Trophoblast cell (in vitro differentiated cells and primary cell): ENCODE measurements around the gene INCA1.

Experiments
- DNase-seq, 2 donors: peaks; one replicate each; pipeline ENCODE4 v3.0.0-alpha.2; 2016
- H2AFZ ChIP-seq: 2 replicates; pipeline ENCODE4 v1.6.1; 2013; ENCODE audit warnings: low read length, moderate library complexity, mild to moderate bottlenecking; ENCODE audit not compliant: insufficient read depth, poor library complexity
- H2AK5ac ChIP-seq: 2 replicates; pipeline ENCODE4 v1.6.1; 2013; ENCODE audit warnings: mild to moderate bottlenecking, low read length
- H2BK120ac ChIP-seq: 2 replicates; pipeline ENCODE4 v1.6.1; 2013; ENCODE audit warnings: low read length, mild to moderate bottlenecking, moderate library complexity; ENCODE audit not compliant: insufficient read depth, poor library complexity
- H2BK12ac ChIP-seq: 2 replicates; pipeline ENCODE4 v1.6.1; 2013; ENCODE audit warnings: mild to moderate bottlenecking, low read length, moderate library complexity
- H2BK5ac ChIP-seq: 2 replicates; pipeline ENCODE4 v1.6.1; 2013; ENCODE audit warnings: low read length, low read depth, moderate library complexity, mild to moderate bottlenecking; ENCODE audit not compliant: poor library complexity
- H3K14ac ChIP-seq: 2 replicates; pipeline ENCODE4 v1.6.1; 2013; ENCODE audit warnings: mild to moderate bottlenecking, low read length
- H3K18ac ChIP-seq: 2 replicates; pipeline ENCODE4 v1.6.1; 2013; ENCODE audit warnings: mild to moderate bottlenecking, low read length
- H3K23ac ChIP-seq: 2 replicates; pipeline ENCODE4 v1.6.1; 2013; ENCODE audit warnings: low read length
- H3K27ac ChIP-seq: 2 replicates; pipeline ENCODE4 v1.5.1; 2013; ENCODE audit warnings: low read depth, mild to moderate bottlenecking, inconsistent platforms, low read length, moderate library complexity
- H3K27me3 ChIP-seq: 2 replicates; pipeline ENCODE4 v1.6.1; 2013; ENCODE audit warnings: inconsistent platforms, mild to moderate bottlenecking, low read length, moderate library complexity; ENCODE audit not compliant: insufficient read depth
- H3K36me3 ChIP-seq, 2 experiments: 1 replicate in 1 of 2; 2 replicates in 1 of 2; pipeline ENCODE4 v1.6.1; 2013; ENCODE audit warnings: low read length in 2 of 2, mild to moderate bottlenecking in 2 of 2, moderate library complexity in 1 of 2; ENCODE audit not compliant: insufficient read depth in 2 of 2, control insufficient read depth in 1 of 2
- H3K4ac ChIP-seq: 2 replicates; pipeline ENCODE4 v1.6.1; 2013; ENCODE audit warnings: low read depth, mild to moderate bottlenecking, low read length, moderate library complexity
- H3K4me1 ChIP-seq, 2 experiments: 1 replicate in 1 of 2; 2 replicates in 1 of 2; pipeline ENCODE4 v1.6.1; 2013; ENCODE audit warnings: low read length in 2 of 2, mild to moderate bottlenecking in 2 of 2, moderate library complexity in 1 of 2; ENCODE audit not compliant: insufficient read depth in 2 of 2, control insufficient read depth in 1 of 2
- H3K4me2 ChIP-seq: 2 replicates; pipeline ENCODE4 v1.6.1; 2013; ENCODE audit warnings: inconsistent platforms, mild to moderate bottlenecking, low read length, moderate library complexity
- H3K4me3 ChIP-seq: 2 replicates; pipeline ENCODE4 v1.5.1; 2013; ENCODE audit warnings: mild to moderate bottlenecking, low read depth, low read length, inconsistent platforms
- H3K79me1 ChIP-seq: one replicate; pipeline ENCODE4 v1.6.1; 2013; ENCODE audit warnings: low read length
- H3K79me2 ChIP-seq: 2 replicates; pipeline ENCODE4 v1.6.1; 2013; ENCODE audit warnings: low read length, mild to moderate bottlenecking; ENCODE audit not compliant: control insufficient read depth, insufficient read depth, poor library complexity
- H3K9ac ChIP-seq: 2 replicates; pipeline ENCODE4 v1.6.1; 2013; ENCODE audit warnings: mild to moderate bottlenecking, low read length
- H3K9me3 ChIP-seq: 2 replicates; pipeline ENCODE4 v1.6.1; 2013; ENCODE audit warnings: low read depth, mild to moderate bottlenecking, control low read depth, inconsistent platforms, low read length; ENCODE audit not compliant: insufficient read depth
- H4K12ac ChIP-seq: 2 replicates; pipeline ENCODE4 v1.6.1; 2013; ENCODE audit warnings: low read depth, mild to moderate bottlenecking, low read length, moderate library complexity
- H4K8ac ChIP-seq: 2 replicates; pipeline ENCODE4 v1.6.1; 2013; ENCODE audit warnings: low read depth, mild to moderate bottlenecking, low read length, moderate library complexity
- H4K91ac ChIP-seq: one replicate; pipeline ENCODE4 v1.6.1; 2013; ENCODE audit warnings: low read depth, mild to moderate bottlenecking, low read length, moderate library complexity
- WGBS: extraction: QIAGEN DNeasy Blood & Tissue Kit; methylation state at CpG from one replicate; pipeline ENCODE4 v1.1.7; 2013; ENCODE audit warnings: missing lambda C conversion rate; ENCODE audit not compliant: insufficient read length, insufficient coverage; ENCODE audit errors: extremely low coverage; 5-methylcytosine and 5-hydroxymethylcytosine counted together

Gene INCA1

GRCh38 chr17:5027916-5028315 is 30.6 kb upstream of the INCA1 start:
- Histone ChIP-seq H3K79me2 (no peaks in the 10 kb centered on the region), H4K8ac (no peak overlapping the region), H3K4me3 (no peak overlapping the region), H3K9ac (no peak overlapping the region), H3K27ac (no peak overlapping the region), H3K14ac (no peak overlapping the region), H3K36me3 (peaks cover 14 to 16% of the 10 kb centered on the region in 2 experiments), H3K9me3 (no peaks in the 10 kb centered on the region), H4K91ac (no peak overlapping the region), H2BK12ac (no peak overlapping the region), H2BK5ac (no peak overlapping the region), H3K4me2 (no peak overlapping the region), H3K79me1 (peaks cover 2% of the 10 kb centered on the region), H3K23ac (no peak overlapping the region), H3K4ac (no peak overlapping the region), H2AK5ac (no peak overlapping the region), H2AFZ (no peak overlapping the region), H3K27me3 (no peaks in the 10 kb centered on the region), H2BK120ac (no peak overlapping the region), H4K12ac (no peak overlapping the region), H3K4me1 (peaks cover 0 to 3% of the 10 kb centered on the region in 2 experiments), H3K18ac (no peak overlapping the region)
- no peak for DNase-seq
- no CpG with 5 or more reads among the region's 5 CpGs for WGBS

- no peak for DNase-seq
- Histone ChIP-seq H2AFZ (no peak overlapping the region), H3K14ac (no peak overlapping the region), H3K4ac (no peak overlapping the region), H3K9ac (no peak overlapping the region), H2BK5ac (no peak overlapping the region), H3K18ac (no peak overlapping the region), H4K12ac (no peak overlapping the region), H3K27ac (no peak overlapping the region), H2BK120ac (no peak overlapping the region), H3K36me3 (peaks cover 19 to 20% of the 10 kb centered on the region in 2 experiments), H3K4me3 (no peak overlapping the region), H3K27me3 (no peaks in the 10 kb centered on the region), H4K8ac (no peak overlapping the region), H3K4me1 (peaks cover 0 to 3% of the 10 kb centered on the region in 2 experiments), H4K91ac (no peak overlapping the region), H3K79me2 (no peaks in the 10 kb centered on the region), H2AK5ac (no peak overlapping the region), H3K23ac (no peak overlapping the region), H3K4me2 (no peak overlapping the region), H3K9me3 (no peaks in the 10 kb centered on the region), H2BK12ac (no peak overlapping the region), H3K79me1 (peaks cover 2% of the 10 kb centered on the region)
- WGBS: no CpG with 5 or more reads among the region's 6 CpGs
Measured at GRCh38 chr17:5027299-5027698, 30.0 kb upstream of the INCA1 start.

GRCh38 chr17:5024604-5025003 is 27.3 kb upstream of the INCA1 start:
- Histone ChIP-seq H3K4me3 (no peak overlapping the region), H2AK5ac (no peak overlapping the region), H2BK5ac (no peak overlapping the region), H3K27me3 (no peaks in the 10 kb centered on the region), H3K14ac (no peak overlapping the region), H3K79me1 (no peaks in the 10 kb centered on the region), H3K4ac (no peak overlapping the region), H3K36me3 (peaks cover 44% of the 10 kb centered on the region in 2 experiments), H3K9me3 (no peaks in the 10 kb centered on the region), H2BK120ac (no peak overlapping the region), H3K9ac (no peak overlapping the region), H3K4me1 (peaks cover 0 to 3% of the 10 kb centered on the region in 2 experiments), H3K79me2 (no peaks in the 10 kb centered on the region), H3K18ac (no peak overlapping the region), H3K4me2 (no peak overlapping the region), H4K12ac (no peak overlapping the region), H2AFZ (no peak overlapping the region), H3K27ac (no peak overlapping the region), H4K8ac (no peak overlapping the region), H3K23ac (no peak overlapping the region), H2BK12ac (no peak overlapping the region), H4K91ac (no peak overlapping the region)
- no peak for DNase-seq
- WGBS: no CpG with 5 or more reads among the region's 4 CpGs

- Histone ChIP-seq H3K79me2 (no peaks in the 10 kb centered on the region), H2AFZ (no peak overlapping the region), H3K27ac (no peak overlapping the region), H2AK5ac (no peak overlapping the region), H3K36me3 (peaks cover 52% of the 10 kb centered on the region in 2 experiments), H2BK12ac (no peak overlapping the region), H3K4me2 (no peak overlapping the region), H2BK120ac (no peak overlapping the region), H3K9ac (no peak overlapping the region), H3K18ac (no peak overlapping the region), H3K4ac (no peak overlapping the region), H4K8ac (no peak overlapping the region), H3K23ac (no peak overlapping the region), H3K4me1 (peaks cover 0 to 3% of the 10 kb centered on the region in 2 experiments), H2BK5ac (no peak overlapping the region), H3K79me1 (no peaks in the 10 kb centered on the region), H3K27me3 (no peaks in the 10 kb centered on the region), H3K9me3 (no peaks in the 10 kb centered on the region), H3K14ac (no peak overlapping the region), H4K12ac (no peak overlapping the region), H4K91ac (no peak overlapping the region), H3K4me3 (no peak overlapping the region)
- DNase-seq: no peak
- WGBS: no CpG with 5 or more reads among the region's 29 CpGs
Measured at GRCh38 chr17:5023588-5024147, 26.3 kb upstream of the INCA1 start.
